NB4 (cell line): ENCODE measurements around the gene SKAP1.

ENCODE experiments used
- DNase-seq: peaks from one replicate; pipeline ENCODE4 v3.0.0; 2010; ENCODE audit warnings: low read depth
- H3K4me3 ChIP-seq: one replicate; pipeline ENCODE4 v1.5.1; 2011; ENCODE audit warnings: mild to moderate bottlenecking, low read depth, low read length, moderate library complexity
- MYC ChIP-seq: IDR thresholded peaks from 2 replicates; pipeline ENCODE4 v1.6.1; 2011; ENCODE audit warnings: low read depth, low read length
- POLR2A ChIP-seq: IDR thresholded peaks from 2 replicates; pipeline ENCODE4 v1.6.1; 2011; ENCODE audit warnings: mild to moderate bottlenecking; ENCODE audit not compliant: insufficient read length; ENCODE audit errors: extremely low read depth
- TF ChIP-seq, protein P1 (sequence below): IDR thresholded peaks from 2 replicates; pipeline ENCODE4 v1.6.1; 2011; ENCODE audit warnings: low read depth, low read length
- TF ChIP-seq, protein P2 (sequence below): IDR thresholded peaks from one replicate; pipeline ENCODE4 v1.5.1; 2012; ENCODE audit warnings: low read depth, low read length

SKAP1 gene

DNA sequence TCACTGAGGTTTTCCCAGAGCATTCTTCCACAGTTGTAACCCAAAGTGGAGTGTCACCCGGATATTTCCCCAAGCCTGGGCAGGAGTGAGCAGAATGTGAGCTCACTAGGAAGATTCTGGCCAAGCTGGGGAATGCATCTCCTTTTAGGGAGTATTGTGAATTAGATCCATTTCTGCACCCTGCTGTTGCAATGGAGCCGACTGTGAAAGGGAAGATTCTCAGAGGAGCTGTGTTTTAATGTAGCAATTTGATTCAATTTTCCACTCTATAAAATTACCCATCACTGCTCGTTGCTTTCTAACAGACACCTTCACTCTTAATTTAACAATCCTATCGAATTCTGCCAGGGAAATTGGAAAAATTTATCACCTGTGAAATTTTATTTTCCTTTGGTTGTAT, 251.7 kb downstream of the SKAP1 start:
- no peak overlapping the region for H3K4me3 ChIP-seq

DNA sequence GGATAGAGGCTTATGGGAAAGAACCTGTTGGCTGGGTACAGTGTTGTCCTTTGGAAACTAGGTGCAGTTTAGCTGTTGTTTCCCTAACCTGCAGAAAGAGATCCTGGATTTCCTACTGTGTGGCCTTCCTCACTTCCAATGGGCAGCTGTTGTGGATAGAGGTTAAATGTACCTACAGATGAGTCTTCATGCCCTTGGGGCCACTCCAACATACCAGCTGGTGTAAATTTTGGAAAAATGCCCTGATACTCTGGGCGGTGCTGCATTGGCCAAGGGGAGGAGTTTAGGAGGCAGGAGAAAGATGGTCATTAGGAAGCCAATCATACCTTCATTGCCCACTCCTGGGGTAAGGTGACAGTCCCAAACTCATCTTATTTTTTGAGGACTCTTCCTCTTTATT, 252.2 kb downstream of the SKAP1 start:
- H3K4me3 ChIP-seq = no peak overlapping the region
- no peak for DNase-seq
- TF ChIP-seq MYC = no peak
- TF ChIP-seq, protein P1, sequence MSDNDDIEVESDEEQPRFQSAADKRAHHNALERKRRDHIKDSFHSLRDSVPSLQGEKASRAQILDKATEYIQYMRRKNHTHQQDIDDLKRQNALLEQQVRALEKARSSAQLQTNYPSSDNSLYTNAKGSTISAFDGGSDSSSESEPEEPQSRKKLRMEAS = no peak
- TF ChIP-seq, protein P2, sequence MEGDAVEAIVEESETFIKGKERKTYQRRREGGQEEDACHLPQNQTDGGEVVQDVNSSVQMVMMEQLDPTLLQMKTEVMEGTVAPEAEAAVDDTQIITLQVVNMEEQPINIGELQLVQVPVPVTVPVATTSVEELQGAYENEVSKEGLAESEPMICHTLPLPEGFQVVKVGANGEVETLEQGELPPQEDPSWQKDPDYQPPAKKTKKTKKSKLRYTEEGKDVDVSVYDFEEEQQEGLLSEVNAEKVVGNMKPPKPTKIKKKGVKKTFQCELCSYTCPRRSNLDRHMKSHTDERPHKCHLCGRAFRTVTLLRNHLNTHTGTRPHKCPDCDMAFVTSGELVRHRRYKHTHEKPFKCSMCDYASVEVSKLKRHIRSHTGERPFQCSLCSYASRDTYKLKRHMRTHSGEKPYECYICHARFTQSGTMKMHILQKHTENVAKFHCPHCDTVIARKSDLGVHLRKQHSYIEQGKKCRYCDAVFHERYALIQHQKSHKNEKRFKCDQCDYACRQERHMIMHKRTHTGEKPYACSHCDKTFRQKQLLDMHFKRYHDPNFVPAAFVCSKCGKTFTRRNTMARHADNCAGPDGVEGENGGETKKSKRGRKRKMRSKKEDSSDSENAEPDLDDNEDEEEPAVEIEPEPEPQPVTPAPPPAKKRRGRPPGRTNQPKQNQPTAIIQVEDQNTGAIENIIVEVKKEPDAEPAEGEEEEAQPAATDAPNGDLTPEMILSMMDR = no peak
- no peak for TF ChIP-seq POLR2A

More for the DNA sequence above, 251.7 kb downstream of the SKAP1 start:
- DNase-seq = no peak
- TF ChIP-seq POLR2A (no peak), MYC (no peak)
- TF ChIP-seq, protein P2 = no peak
- TF ChIP-seq, protein P1 = no peak

DNA sequence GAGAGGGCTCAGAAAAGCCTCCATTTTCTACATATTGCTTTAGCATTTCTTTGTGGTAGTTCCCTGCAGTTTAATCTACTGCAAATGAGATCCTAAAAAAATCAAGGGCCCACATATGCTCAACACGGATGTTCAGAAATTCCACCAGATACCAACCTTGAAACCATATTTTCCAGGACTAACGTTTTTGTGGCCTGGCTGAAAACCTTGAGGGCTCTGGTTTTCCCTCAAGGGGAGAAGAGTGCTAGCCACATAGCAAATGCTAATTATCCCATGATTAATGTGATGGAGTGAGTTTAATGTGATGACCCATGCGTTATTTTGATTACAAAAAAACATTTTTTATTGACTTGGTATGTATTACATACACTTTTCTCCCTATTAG, 253.6 kb downstream of the SKAP1 start:
- TF ChIP-seq, protein P1 = no peak
- TF ChIP-seq, protein P2 = no peak
- TF ChIP-seq MYC (no peak), POLR2A (no peak)
- DNase-seq = no peak
- H3K4me3 ChIP-seq = no peak overlapping the region

DNA sequence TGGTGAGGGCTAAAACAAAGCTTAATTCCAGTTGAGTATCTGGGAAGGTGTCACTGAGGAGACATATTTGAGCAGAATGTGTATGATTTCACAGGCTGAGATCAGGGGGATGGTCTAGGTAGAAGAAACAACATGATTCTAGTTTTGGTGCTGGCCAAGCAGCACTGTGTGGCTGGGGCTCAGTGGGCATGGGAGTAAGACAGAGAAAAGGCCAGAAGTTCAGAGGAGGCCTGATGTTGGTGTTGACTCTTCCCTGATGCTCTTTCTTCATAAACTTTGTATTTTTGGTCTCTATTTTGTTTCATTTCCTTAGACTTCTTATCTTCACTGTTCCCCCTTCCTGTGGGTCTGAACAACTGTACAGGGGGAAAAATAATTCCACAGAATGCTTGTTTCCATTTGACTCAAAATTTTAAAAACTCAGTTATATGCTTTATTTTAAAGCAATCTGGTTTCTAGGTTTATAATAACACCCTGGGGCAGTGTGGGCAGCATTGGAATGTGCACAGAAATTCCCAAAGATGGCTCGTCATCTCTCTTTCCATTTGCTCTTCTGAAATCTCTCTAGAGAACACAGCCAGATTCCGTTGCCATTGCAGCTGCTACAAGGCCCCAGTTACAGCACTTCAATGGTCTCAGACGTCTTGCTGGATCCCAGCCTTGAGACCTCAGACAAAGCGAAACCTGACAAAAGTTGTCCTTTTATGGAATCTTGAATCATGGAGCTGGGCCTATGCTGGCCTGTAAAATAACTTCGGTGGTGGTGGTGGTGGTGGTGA, 254.1 kb downstream of the SKAP1 start:
- H3K4me3 ChIP-seq = no peak overlapping the region
- no peak for TF ChIP-seq POLR2A
- TF ChIP-seq, protein P2 = no peak
- TF ChIP-seq, protein P1 = no peak
- DNase-seq = no peak

DNA sequence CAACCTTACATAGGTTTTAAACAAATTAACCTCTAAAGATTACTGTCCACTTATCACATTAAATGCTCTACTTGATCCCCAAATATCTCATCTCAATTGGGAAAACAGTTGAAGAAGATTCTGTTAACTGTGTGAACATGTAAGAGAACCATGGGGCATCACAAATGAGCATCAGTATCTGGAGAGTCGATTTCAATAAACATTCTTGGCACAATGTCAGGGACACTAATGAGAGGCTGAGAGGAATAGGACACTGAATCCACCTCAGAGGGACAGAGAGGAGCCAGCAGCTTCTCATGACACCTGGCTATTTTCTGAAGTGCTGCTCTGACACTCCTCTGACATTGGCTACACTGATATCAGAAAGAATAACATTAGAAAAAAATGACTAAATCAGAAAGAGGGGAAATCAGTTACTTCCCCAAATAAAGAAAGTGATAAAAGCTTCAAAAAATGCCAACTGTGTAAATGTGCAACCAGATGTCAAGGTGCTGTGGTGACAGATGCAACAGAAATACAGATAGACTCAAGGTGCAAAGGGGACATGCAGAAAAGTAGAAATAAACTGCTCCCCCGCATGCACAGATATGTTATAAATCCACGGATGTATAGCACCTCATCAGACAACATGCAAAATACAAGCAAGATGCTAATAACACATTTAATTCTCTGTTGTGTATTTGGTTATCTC, 255.0 kb downstream of the SKAP1 start:
- H3K4me3 ChIP-seq = no peak overlapping the region
- TF ChIP-seq, protein P2 = no peak
- TF ChIP-seq, protein P1 = no peak
- no peak for TF ChIP-seq POLR2A
- no peak for TF ChIP-seq MYC
- DNase-seq = no peak
